Inferior parietal cortex (tissue), 1 donor: ENCODE measurements around the gene LCN2.
"Not testable (repeated sequence)": the region's sequence is repeated elsewhere in the genome, so short reads cannot be mapped to it uniquely, and the experiment has no call there.

ENCODE experiments used
- DNase-seq: peaks from one replicate; pipeline ENCODE4 v3.0.0-alpha.2; 2016; ENCODE audit errors: extremely low spot score

Gene LCN2

DNA sequence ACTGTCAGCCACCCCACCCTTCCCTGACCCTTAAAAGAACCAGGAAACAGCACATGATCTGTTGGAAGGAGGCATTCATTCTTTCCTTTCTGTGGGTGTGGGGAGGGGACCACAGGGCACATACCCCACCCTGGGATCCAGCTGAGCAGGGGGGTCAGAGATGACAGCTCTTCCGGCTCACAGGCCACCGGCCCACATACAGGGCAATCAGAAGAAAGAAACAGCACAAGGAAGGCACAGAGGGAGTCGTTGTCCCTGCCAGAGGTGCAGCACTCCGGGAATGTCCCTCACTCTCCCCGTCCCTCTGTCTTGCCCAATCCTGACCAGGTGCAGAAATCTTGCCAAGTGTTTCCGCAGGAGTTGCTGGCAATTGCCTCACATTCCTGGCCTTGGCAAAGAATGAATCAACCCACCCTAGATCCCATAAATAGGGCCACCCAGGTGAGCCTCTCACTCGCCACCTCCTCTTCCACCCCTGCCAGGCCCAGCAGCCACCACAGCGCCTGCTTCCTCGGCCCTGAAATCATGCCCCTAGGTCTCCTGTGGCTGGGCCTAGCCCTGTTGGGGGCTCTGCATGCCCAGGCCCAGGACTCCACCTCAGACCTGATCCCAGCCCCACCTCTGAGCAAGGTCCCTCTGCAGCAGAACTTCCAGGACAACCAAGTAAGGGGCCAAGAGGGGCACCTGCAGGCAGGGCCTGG lies at the start of gene LCN2:
Gene LCN2 (plus strand): TSS at position 453 of the 701 bp plus-strand sequence. CDS start 73 bp downstream, at position 526.
- DNase-seq = no peak

DNA sequence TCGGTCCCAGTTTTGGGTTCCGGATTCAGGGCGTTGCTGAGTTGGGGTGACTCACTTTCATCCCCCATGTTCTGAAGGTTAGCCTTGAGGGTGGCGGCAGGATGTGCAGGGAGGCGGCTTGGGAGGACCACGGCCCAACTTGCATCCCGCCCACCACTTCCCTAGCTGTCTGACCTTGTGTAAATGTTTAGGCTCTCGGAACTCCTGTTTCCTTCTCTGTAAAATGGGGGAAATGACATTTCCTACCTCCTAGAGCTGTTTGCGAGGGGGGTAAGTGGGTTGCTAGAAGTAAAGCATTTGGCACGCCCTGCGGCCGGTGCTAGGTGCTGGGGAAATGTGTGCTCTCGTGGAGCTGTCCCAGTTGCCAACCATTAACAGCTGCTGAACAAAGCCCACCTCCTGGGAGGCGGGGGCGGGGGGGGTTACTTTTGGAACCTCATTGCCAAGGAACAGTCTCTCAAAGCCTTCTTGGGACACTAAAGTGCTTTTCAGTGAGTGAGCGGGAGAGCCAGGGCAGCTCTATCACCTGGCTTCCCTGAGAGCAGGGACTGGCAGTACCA lies 49.2 kb upstream of the LCN2 start:
- DNase-seq = no peak

DNA sequence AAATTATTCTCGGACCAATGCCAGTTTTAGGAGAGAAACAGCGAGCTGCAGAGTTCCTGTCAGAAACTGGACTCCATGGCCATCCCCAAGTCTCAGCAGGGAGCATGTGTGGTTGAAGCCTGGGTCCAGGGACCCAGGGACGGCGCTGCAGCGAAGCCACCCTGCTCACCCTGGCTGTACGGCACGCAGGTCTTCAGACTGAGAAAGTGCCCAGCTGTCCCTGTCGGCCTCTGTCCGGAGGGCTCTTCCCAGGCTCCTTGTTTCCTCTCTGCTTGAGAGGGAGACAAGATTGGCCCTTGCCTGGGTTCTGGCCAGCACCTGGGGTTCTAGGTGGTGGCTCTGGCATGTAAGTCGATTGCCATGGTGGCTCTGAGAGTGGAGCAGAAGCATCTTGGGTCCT lies 48.7 kb upstream of the LCN2 start:
- no peak for DNase-seq

DNA sequence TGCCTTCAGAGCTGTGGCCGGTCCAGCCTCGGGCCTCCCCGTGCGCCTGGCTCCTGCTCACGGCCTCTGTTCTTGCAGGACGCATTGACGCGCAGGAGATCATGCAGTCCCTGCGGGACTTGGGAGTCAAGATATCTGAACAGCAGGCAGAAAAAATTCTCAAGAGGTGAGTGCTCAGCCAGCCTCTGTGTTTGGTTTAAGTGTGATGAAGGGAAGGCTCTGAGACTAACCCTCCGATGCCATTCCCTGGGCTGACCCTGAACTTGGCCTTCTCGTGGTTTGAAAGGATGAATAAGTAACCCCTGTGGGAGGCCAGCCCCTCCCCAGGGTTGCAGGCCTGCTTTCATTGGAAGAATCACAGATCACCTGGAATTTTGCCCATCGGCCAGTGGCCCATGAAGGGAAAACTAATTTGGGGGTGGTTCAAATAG lies 48.0 kb upstream of the LCN2 start:
- DNase-seq = no peak

DNA sequence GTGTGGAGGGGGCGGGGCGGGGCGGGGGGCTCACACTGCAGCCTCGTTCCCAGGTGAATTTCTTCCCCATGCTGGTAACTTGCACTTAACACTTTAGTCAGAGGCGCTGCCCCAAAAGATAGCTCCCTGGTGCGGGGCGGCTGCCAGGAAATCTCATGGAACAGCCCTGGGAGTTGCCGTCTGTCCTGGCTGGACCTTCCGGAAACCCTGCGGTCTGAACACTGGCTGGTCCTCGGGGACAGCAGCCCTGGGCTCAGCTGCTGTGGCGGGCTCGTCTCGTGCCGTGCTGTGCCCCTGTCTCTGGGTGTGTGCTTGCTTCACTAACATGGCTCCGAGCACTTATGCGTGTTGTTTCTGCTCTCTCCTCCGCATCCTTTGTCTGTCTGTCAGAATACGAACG lies 47.6 kb upstream of the LCN2 start:
- DNase-seq = no peak

DNA sequence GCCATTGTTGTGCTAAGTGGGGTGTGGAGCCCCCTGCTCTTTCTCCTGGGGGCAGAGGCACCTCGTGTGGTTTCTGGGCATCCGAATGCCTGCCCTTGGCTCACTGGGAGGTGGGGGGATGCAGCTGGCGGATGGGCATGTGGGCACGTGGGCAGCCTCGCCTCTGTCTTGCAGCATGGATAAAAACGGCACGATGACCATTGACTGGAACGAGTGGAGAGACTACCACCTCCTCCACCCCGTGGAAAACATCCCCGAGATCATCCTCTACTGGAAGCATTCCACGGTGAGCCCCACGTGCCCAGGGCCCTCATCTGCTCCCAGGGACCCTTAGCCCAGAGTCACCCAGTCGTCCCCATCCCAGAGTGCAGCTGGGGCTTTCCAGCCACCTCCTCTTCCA lies 47.1 kb upstream of the LCN2 start:
- no peak for DNase-seq

DNA sequence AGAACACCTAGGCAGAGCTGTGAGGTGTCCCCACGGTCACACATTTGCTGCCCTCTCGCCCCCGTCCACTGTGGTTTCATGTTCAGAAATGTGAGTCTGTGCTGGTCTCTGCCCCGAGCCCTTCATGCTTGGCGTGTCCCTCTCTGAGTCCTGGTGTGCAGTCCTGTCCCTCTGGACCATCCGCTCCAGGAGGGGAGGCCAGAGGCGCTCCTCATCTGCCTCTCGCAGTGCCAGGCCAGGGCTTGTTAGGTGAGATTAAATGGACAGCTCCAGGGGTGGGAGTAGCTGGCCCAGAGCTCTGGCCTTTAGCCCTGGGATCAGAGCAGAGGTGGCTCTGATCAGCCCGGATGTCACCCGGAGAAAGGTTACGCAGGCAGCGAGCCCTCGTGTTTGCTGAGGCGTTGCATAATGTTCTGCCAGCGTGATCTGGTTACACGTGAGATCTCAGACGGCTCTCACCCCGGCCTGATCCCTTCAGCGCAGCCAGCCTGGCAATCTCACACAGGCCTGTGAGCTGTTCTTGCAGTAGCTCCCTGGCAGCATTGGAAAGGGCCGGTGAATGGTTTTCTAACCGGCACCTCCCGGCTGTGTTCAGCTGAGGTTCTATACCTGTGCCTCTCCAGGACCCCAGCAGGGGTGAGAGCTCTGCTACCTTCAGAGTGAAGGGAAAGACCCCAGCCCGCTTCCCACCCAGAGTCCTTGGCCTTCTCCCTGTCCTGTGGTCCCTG lies 46.2 kb upstream of the LCN2 start:
- no peak for DNase-seq

DNA sequence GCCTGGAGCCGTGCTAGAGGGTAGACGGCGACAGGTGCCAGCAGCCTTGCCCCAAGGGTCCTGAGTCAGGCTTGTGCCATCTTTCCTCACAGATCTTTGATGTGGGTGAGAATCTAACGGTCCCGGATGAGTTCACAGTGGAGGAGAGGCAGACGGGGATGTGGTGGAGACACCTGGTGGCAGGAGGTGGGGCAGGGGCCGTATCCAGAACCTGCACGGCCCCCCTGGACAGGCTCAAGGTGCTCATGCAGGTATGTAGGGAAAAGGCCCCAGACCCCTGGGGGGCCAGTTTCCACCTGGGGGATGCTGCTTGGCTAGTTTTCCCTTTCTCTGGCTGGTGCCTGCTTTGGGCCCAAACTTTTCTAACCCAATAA lies 45.7 kb upstream of the LCN2 start:
- DNase-seq = no peak

DNA sequence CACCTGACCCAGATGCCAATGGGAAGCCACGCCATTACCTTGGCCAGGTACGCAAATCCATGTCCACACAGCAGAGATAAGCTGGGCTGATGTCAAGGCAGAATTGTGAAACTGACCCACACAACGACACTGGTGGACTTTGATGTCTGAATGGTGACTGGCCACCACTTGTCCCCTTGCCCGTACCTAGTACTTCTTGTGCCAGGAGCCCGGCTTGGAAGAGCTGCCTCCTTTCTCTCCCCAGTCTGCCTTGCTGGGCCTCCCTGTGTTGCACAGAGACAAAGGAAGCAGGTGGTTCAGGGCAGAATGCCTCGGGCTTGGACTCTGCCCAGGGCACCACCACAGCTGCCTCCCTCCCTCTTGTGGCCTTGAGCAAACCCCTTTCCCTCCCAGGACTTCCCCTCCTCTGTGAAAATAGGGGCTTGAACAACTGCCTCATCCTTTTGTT lies 45.1 kb upstream of the LCN2 start:
- DNase-seq = no peak

DNA sequence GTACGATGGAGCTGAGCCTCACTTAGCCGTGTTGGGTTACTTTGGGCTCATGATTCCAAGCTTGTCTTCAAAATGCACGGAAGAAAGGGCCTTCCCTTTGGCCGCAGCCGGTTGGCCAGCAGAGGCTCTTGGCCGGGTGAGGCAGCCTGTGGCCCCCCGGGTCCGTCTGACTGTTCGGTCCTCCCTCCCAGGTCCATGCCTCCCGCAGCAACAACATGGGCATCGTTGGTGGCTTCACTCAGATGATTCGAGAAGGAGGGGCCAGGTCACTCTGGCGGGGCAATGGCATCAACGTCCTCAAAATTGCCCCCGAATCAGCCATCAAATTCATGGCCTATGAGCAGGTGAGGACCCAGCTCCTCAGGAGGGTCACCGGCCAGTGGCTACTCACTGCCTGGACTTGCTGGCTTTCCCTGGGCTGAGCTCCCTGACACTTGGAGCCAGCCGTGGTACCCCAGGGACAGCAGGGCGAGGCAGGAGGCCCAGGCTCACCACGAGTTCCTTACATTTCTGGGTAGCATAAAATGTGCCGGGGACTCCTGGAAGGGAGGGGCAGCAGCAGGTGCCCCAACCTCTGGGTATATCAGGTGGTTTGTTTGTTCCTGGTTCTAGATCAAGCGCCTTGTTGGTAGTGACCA lies 43.6 kb upstream of the LCN2 start:
- DNase-seq = no peak

DNA sequence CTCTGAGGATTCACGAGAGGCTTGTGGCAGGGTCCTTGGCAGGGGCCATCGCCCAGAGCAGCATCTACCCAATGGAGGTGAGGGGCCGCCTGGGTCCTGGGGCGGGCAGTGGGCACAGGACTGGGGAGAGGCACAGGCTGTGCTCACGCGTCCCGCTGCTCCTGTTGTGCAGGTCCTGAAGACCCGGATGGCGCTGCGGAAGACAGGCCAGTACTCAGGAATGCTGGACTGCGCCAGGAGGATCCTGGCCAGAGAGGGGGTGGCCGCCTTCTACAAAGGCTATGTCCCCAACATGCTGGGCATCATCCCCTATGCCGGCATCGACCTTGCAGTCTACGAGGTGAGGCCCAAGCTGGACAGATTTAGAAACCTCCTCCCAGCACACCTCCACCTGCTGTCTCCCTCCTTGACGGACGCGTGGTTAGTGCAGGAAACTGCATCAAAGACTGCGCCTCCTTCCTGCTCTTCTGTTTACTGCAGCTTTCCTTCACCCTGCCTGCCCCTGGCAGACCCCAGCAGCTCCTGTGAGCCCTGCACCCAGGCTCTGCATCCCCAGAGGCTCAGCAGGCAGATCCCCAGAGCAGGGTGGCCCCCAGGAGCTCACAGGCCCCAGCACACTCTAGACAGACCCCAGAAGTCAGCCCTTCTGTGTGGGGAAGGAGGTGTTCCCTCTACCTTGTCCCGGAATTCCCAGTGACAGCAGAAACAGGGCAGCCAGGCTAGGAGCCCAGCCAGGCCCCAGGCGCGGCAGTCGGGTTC lies 42.9 kb upstream of the LCN2 start:
- no peak for DNase-seq

DNA sequence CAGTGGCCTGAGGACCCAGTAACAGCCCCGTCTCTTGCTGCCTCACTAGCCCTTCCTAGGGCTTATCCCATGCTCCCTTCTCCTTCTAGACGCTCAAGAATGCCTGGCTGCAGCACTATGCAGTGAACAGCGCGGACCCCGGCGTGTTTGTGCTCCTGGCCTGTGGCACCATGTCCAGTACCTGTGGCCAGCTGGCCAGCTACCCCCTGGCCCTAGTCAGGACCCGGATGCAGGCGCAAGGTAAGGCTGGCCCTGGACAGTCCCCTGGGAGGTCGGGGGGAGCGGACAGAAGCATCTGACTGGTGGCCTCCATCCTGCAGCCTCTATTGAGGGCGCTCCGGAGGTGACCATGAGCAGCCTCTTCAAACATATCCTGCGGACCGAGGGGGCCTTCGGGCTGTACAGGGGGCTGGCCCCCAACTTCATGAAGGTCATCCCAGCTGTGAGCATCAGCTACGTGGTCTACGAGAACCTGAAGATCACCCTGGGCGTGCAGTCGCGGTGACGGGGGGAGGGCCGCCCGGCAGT lies 42.2 kb upstream of the LCN2 start:
- DNase-seq = no peak

DNA sequence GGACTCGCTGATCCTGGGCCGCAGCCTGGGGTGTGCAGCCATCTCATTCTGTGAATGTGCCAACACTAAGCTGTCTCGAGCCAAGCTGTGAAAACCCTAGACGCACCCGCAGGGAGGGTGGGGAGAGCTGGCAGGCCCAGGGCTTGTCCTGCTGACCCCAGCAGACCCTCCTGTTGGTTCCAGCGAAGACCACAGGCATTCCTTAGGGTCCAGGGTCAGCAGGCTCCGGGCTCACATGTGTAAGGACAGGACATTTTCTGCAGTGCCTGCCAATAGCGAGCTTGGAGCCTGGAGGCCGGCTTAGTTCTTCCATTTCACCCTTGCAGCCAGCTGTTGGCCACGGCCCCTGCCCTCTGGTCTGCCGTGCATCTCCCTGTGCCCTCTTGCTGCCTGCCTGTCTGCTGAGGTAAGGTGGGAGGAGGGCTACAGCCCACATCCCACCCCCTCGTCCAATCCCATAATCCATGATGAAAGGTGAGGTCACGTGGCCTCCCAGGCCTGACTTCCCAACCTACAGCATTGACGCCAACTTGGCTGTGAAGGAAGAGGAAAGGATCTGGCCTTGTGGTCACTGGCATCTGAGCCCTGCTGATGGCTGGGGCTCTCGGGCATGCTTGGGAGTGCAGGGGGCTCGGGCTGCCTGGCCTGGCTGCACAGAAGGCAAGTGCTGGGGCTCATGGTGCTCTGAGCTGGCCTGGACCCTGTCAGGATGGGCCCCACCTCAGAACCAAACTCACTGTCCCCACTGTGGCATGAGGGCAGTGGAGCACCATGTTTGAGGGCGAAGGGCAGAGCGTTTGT lies 41.6 kb upstream of the LCN2 start:
- DNase-seq = no peak

DNA sequence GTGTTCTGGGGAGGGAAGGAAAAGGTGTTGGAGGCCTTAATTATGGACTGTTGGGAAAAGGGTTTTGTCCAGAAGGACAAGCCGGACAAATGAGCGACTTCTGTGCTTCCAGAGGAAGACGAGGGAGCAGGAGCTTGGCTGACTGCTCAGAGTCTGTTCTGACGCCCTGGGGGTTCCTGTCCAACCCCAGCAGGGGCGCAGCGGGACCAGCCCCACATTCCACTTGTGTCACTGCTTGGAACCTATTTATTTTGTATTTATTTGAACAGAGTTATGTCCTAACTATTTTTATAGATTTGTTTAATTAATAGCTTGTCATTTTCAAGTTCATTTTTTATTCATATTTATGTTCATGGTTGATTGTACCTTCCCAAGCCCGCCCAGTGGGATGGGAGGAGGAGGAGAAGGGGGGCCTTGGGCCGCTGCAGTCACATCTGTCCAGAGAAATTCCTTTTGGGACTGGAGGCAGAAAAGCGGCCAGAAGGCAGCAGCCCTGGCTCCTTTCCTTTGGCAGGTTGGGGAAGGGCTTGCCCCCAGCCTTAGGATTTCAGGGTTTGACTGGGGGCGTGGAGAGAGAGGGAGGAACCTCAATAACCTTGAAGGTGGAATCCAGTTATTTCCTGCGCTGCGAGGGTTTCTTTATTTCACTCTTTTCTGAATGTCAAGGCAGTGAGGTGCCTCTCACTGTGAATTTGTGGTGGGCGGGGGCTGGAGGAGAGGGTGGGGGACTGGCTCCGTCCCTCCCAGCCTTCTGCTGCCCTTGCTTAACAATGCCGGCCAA lies 40.8 kb upstream of the LCN2 start:
- no peak for DNase-seq

DNA sequence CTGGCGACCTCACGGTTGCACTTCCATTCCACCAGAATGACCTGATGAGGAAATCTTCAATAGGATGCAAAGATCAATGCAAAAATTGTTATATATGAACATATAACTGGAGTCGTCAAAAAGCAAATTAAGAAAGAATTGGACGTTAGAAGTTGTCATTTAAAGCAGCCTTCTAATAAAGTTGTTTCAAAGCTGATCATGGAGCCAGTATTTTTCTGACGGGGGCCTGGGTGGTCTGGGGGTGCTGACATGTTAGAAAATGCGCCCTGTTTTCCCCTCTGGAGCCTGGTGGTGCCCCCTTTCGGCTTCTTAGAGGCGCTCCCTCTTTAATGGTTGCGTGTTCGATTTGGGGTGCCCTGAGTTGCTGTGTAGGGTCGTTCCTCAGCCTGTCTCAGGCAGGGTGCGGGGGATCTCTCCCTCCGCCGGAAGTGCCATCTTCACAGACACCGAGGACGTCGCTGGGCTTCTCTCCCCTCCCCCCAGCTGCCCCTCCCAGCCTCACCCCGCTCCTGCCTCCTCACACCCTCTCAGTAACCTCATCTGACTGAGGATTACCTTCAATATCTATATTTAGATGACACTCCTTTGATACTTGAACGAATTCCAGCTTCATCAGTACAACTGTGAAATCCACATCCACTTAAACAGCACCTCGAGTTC lies 40.1 kb upstream of the LCN2 start:
- no peak for DNase-seq

DNA sequence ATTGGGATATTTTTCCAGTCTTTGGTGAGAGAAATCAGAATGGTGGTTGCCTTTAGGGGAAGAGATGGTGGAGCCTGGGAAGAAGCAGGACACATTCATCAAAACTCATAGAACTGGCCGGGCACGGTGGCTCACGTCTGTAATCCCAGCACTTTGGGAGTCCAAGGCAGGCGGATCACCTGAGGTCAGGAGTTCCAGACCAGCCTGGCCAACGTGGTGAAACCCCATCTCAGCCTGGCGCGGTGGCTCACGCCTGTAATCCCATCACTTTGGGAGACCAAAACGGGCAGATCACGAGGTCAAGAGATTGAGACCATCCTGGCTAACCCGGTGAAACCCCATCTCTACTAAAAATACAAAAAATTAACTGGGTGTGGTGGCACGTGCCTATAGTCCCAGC lies 37.5 kb upstream of the LCN2 start:
- not testable (repeated sequence) for DNase-seq

DNA sequence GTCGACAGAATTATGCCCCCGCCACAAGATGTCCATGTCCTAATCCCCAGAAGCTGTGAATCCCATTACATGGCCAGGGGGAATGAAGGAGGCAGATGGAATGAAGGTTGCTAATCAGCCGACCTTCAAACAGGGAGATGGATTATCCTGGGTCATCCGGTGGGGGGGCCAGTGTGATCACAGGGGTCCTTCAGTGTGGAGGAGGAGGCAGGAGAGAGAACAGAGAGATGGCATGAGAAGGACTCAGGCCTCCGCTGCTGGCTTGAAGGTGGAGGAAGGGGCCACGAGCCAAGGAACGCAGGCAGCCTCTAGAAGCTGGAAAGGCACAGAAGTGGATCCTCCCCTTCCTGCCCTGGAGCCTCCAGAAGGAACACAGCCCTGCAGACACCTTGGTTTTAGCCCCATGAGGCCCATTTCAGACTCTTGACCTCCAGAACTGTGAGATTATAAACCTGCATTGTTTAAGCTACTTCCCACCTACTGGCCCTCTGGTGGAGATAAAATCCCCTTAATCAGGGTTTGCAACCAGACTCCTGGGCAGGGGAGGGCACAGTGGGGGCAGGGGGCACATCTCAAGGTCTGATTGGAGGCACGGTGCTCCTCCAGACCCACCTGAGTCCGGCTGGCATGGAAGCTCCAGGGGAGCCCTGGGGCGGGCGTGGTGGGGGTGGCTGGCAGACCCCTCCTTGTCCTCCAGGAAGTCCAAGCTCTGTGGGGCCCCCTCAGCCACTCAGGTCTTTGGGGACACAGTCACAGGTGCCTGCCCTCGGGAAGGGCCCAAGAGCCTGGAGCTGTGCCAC lies 35.5 kb upstream of the LCN2 start:
- no peak for DNase-seq

DNA sequence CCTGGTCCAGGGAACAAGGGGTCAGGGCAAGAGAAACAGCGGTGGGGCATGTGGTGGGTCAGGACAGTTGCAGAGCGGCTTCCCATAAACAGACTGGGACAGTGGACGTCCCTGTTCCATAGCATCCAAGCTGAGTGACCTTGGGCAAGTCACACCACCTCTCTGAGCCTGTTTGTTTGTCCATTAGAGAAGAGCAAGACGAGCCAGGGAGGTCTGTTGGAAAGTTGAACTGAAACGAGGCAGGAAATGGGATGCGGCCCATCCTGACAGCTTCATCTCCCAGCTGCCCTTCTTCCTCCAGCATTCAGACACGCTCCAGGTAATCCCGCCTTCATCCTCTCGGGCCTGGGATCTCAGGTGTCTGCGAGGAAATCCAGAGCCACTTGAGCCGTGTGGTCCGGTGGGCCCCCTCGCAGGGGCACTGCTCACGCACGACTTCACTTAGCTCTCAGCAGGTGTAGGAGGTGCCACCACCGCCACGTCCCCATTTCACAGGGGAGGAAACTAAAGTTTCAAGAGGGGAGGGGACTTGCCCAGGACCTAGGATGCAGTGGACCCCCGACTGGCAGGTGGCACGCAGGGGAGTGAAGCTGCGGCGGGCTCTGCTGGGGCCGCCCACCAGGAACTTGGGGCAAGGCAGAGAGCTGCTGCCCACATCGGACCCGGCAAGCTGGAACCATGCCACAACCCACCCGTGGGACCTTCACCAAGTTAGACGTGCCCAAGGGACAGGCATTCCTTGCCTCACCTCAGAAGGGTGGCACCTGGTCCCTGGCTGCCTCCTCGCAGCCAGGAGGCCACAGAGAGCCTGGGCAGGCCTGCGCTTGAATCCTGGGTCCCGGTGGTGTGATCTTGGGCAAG lies 34.7 kb upstream of the LCN2 start:
- no peak for DNase-seq
